Measurements from ENCODE around the gene HIP1.

HIP1 gene

DNA sequence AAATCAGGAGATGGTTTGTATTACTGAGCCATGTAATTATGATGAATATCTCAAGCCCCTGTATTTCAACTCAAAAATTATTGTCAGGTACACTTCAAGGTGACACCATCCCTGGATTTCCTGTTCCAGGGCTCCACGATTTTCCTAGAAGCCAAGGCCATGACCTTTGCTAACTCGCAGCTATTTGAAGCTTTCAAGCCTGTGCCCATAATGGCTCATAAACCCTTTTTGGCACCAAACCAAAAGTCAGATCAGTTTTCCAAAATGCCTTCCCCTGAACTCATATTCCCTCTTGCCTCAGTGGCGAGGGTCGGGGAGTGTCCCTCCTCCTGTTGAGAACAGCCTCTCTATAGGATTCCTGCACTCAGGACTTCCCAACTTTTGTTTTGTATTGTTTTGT lies 70.8 kb downstream of the HIP1 start:
- no peak for DNase-seq

DNA sequence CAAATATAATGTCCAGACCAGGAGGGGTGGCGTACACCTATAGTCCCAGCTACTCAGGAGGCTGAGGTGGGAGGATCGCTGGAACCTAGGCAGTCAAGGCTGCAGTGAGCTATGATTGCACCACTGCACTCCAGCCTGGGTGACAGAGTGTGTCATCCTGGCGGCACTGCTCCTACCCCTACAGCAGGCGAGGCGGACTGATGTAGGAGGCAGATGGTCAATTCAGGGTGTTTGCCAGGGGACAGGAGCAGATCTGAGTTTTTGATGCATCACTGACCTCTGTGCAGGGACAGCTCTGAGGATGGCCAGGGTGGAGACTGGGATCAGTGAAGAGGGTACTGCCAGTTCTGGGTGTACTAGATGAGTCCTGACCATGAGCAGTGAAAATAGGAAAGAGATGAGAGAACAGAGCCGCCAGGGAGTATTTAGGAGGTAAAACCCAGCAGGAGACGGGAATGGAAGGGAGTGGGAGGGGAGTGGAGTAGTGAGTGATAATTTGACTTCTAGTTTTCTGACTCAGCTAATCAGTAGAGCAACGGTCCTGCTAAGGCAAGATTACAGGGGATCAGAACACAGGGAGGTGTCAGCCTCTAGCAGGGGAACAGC lies 75.3 kb downstream of the HIP1 start:
- DNase-seq = peak in 1 of 2 experiments; percentile 9

DNA sequence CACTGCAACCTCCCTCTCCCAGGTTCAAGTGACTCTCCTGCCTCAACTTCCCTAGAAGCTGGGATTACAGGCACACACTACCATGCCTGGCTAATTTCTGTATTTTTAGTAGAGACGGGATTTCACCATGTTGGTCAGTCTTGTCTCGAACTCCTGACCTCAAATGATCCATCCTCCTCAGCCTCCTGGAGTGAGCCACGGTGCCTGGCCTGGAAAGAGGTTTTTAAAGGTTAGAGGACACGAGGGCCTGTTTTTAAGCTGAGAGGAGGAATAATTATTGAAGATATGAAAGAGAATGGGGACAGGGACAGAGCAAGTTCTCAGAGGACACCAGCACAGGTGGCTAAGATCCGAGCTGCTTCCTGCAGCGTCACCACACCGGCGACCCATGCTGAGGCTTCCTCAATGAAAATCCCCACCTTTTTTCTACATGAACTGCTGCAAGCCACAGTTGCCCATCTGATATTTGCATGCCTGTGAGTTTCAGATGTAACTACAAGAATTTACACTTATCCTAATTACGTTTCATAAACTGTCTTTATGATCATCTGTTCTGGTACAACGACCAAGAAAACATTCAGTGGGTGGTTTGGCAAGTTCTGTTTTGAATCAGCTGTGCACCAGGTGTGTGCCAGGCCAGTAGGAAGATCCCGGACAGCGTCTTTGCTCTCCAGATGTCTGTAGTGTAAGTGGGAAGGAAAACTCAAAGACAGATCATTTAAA lies 76.0 kb downstream of the HIP1 start:
- DNase-seq = no peak

DNA sequence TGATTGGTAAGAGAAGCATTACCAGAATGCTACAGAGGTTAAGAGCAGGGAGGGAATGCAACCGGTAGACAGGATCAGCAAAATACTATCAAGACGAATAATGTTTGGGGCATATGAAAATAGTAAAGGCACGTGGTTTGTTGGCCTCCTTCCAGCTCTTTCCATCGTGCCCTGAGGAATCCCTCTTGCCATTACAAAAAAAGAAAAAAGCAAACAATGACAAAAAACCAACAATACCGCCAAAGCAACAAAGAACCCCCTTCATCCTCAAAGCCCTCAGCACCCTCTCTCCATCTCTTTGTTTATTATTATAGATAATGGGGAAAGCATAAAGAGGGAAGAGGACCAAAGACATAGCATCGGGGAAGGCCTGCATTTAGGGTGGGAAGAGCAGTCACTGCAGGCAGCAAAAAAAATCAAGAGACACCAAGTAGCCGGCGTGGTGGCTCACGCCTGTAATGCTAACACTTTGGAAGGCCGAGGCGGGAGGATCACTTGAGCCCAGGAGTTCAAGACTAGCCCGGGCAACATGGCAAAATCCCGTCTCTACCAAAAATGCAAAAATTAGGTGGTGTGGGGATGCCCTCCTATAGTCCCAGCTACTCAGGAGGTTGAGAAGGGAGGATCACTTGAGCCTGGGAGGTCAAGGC lies 78.0 kb downstream of the HIP1 start:
- DNase-seq = no peak

DNA sequence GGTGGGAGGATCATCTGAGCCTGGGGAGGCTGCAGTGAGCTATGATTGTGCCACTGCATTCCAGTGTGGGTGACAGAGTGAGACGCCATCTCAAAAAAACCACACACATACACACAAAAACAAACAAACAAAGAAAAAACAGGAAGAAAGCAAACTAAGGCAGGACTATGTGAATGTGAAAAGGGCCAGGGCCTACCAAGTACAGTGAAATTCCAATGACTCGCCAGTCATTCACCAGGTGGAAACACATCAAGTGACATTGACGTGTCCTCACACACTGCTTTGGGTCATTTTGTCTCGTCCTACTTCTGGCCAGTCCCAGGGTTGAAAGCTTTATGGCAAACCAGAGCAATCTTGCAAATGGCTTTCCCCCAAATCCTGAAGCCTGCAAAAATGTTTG lies 79.9 kb downstream of the HIP1 start:
- DNase-seq = no peak

DNA sequence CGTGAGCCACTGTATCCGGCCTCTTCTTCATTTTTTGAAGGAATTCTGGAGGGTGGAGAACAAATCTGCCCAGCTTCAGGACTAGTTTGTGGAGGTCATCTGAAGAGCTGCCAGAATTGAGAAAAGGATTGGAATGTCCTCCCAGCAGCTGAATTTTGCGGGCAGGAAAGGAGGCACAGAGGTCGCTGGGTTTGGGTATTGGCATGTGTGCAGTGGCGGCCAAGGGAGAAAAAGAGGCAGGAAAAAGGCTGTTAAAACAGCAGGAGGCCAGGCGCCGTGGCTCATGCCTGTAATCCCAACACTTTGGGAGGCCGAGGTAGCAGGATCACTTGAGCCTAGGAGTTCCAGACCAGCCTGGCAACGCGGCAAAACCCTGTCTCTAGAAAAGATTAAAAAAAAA lies 80.4 kb downstream of the HIP1 start:
- DNase-seq = no peak

DNA sequence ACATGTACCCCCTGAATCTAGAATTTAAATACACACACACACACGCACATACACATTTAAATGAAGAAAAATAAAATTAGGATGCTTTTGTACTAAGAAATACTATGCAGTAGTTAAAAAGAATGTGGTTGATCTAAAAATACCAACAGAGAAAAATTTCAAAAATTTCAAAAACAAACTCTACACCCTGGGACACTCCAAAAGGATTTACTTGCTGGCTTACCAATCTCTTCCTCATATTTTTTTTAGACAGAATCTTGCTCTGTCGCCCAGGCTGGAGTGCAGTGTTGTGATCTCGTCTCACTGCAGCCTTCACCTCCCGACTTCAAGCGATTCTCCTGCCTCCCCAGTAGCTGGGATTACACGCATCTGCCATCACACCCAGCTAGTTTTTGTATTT lies 80.9 kb downstream of the HIP1 start:
- DNase-seq = no peak

DNA sequence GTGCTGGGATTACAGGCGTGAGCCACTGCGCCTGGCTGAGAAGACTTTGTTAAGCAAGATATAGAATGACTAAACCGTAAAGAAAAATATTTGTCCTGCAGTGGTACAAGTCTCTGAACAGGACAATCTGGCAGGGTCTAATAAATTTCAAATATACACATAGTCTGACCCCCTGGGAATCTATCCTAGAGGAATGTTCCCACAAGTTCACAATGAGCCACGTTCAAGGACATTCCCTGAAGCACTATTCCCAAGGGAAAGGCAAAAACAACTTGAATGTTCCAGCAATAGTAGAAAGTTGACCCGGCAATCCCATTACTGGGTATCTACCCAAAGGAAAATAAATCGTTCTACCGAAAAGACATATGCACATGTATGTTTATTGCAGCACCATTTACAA lies 82.0 kb downstream of the HIP1 start:
- no peak for DNase-seq

DNA sequence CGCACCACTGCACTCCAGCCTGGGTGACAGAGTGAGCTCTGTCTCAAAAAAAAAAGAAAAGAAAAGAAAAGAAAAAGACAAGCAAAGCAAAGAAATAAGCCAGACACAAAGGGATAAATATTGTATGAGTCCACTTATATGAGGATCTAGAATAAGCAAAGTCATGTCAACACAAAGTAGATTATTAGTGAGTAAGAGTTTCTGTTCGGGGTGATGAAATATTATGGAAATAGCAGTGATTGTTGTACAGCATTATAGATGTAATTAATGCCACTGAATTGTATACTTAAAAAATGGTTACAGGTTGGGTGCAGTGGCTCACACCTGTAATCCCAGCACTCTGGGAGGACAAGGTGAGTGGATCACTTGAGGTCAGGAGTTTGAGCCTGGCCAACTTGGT lies 83.2 kb downstream of the HIP1 start:
- DNase-seq = no peak

DNA sequence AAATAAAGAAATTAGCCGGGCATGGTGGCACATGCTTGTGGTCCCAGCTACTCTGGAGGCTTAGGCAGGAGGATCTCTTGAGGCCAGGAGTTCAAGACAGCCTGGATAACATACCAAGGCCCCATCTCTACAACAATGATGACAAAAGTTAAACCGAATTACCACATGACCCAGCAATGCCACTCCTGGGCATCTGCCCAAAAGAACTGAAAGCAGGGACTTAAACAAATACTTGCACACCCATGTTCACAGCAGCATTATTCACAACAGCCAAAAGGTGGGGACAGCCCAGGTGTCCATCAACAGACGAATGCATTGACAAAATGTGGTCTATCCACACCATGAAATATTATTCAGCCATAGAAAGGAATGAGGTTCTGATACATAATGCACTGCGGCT lies 83.9 kb downstream of the HIP1 start:
- no peak for DNase-seq

DNA sequence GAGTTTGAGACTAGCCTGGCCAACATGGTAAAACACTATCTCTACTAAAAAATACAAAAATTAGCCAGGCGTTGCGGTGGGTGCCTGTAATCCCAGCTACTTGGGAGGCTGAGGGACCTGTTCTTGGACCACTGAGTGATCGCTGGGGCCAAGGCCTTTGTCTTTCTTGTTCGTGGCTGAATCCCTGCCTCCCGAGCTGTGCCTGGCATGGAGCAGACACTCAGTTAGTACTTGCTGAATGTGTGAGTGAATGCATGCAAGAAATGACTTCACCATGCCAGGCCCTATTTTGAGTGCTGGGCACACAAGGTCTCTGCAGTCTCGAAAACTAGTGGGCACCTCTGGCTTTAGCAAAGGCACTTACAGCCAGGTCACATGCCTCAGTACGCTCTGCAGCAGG lies 85.1 kb downstream of the HIP1 start:
- DNase-seq = no peak

DNA sequence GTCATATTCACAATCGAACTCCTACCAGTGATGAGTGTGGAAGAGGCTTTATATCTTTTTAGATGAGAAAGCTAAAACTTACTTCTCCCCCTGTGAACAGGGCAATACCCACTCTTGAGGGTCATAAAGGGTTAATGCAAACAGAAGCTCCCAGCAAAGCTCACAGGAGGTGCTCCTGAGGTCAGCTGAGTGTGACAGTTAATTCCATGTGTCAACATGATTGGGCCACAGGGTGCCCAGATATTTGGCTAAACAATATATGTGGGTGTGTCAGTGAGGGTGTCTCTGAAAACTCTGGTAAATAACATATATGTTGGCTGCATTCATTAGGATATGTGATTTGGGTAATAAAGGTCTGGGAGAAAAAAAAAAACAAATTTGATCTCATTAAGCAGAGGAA lies 86.0 kb downstream of the HIP1 start:
- DNase-seq = no peak

DNA sequence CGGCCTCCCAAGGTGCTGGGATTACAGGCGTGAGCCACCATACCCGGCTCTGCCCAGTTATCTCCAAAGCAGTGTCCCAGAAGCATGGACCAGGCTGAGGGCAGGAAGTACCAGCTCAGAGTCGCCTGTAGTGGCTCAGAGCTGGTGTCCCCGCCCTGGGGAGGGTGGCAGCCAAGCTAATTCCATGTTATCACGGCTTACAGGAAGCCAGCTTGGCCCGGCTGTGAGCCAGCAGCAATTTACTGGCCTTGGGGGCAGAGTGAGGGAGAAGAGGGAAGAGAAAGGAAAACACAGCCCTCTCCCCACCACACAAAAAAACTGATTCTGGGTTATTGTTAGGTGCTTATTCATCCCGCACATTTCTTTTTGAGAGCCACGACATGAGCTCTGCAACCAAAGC lies 88.1 kb downstream of the HIP1 start:
- DNase-seq = no peak

DNA sequence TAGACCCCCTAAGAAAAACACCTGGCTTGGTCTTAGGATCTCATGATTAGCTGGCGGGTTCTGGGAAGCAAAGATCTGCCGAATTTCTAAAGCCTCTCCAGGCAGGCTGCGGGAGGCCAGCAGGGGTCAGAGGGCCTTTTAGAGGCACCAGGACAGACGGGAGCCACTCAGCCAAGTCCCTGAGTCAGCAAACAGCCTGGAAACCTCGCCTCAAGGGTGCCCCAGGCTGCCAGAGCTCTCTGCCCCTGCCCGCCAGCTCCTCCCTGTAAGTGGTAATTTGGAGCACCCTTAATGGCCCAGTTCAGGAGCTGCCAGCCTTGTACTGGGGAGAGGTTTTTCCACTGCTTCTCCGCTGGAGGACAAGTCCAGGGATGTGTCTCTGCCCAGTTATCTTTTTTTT lies 88.7 kb downstream of the HIP1 start:
- no peak for DNase-seq

DNA sequence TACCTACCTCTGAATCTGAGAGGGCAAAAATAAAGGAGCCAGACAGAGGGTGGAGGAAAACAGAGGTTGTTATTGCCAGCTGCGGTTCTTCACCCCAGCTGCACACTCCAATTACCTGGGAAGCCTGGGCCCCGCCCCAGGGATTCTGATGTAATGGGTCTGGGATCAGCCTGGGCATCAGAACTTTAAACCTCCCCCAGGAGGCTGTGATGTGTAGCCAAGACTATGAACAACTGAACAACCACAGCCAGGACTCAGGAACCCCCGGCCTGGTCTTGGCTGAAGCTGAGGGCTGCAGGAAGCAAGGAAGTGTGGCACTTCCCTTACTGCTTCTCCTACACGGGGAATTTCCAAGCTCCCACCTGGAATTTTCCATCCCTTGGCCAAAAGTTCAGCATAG lies 89.3 kb downstream of the HIP1 start:
- DNase-seq = no peak

DNA sequence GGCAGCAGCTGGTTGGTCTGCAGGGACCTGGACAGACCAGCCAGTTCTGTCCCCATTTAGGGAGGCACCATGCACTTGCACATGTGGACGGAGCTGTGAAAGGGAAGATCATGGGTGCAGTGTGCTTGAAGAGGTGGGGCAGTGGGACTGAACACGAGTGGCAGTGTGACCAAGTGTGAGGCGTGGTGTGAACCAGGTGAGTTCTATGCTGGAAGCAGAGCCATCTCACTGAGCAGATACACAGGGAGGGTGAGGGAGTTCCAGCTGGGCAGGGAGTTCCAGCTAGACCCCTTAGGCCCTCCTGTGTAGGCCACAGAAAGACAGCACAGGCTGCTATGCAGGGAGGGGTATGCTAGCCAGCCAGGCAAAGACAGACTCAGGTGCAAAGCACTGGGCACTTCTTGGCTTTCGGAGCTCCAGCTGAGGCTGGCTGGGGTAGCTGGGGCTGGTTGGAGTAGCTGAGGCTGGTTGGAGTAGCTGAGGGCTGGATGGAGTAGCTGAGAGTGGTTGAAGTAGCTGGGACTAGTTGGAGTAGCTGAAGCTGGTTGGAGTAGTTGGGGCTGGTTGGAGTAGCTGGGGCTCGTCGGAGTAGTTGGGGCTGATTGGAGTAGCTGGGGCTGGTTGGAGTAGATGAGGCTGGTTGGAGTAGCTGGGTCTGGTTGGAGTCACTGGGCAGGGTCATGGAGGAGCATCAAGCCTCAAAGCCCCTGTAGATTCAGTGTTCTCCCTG lies 90.9 kb downstream of the HIP1 start:
- no peak for DNase-seq

DNA sequence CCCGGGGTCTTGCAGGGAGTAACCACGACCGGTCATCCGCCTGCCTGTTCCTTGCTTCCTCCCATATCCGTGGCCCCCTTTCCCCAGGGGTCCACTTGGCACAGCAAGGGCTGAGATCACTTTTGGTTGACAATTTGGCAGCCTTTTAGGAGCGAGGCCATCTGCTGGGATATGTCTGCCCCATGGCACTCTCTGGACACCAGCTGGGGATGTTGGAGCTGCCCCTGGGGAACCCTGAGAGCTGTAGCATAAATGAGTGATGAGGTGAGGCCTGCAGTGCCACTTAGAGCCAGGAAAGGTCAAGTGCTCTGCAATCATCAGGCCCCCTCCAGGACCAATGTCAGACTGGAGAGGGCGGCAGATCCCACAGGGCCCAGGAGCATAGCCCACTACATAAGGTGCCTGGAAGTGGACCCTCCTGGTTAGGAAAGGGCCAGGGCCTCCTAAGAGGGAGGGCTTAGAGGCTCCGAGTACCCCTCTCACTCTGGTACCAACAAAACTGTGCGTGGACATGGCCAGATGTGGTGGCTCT lies 92.1 kb downstream of the HIP1 start:
- DNase-seq = no peak

DNA sequence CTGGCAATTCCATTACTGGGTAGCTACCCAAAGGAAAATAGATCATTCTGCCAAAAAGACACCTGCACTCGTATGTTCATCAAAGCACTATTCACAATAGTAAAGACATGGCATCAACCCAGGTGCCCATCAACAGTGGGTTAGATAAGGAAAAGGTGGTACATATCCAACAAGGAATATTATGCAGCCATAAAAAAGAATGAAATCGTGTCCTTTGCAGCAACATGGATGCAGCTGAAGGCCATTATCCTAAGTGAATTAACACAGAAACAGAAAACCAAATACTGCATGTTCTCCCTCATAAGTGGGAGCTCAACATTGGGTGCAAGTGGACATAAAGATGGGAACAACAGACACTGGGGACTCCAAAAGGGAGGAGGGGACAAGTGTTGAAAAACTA lies 93.2 kb downstream of the HIP1 start:
- DNase-seq = no peak

DNA sequence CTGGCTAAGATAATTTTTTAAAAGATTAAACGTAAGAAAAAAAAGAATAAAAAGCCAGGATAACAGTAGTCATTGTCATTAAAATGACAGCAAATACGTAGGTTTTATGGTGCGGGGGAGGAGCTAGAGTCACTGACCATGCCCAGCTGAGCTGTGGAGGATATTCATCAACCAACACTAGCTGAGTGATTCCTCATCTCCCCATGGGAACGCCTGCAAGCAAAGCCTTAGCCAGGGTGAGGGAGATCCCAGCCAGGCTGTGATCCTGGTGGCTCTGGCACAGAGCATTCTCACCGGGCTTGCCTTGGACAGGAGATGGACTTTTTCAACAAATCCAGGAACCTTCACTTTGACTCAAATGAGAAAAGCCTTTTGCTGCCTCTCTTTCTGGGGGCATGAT lies 94.2 kb downstream of the HIP1 start:
- no peak for DNase-seq

DNA sequence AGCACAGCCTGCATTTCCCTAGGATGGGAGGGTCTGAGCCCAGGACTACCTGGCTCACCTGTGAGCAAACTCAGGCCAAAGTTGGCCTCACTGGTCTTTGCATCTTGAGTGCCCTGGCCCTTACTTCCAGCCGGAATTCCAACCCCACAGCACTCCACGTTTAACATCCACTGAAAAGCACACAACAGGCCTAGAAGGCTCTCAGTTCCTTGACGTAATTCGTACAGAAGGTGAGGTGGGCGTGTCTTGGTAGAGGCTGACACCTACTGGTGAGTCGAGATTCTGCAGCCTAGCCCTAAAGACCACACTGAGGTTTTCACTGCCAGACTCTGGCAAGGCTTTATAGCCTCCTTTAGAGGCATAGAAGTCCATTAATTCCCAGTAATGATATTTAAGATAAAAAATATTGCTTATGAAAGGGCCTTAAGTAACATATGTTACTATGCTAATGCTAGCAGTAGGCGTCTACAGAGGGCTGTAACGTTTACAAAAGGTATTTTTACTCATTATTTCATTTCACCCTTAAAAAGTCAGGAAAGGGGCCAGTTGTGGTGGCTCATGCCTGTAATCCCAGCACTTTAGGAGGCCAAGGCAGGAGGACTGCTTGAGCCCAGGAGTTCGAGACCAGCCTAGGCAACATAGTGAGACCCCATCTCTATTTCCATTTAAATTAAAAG lies 95.8 kb downstream of the HIP1 start:
- DNase-seq = no peak

DNA sequence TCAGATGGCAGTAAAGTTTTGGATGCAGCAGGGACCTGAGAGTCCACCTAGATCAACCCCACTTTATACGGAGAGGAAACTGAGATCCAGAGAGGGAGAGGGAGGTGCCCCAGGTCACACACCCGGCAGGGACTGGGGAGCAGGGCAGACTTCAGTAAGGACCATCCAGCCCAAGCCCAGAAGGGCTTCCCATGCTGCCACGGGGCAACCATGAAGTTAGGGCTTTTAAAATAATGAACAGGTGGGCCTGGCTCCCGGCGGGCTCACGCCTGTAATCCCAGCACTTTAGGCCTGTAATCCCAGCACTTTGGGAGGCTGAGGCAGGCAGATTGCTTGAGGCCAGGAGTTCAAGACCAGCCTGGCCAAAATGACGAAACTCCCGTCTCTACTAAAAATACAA lies 98.5 kb downstream of the HIP1 start:
- DNase-seq = no peak

DNA sequence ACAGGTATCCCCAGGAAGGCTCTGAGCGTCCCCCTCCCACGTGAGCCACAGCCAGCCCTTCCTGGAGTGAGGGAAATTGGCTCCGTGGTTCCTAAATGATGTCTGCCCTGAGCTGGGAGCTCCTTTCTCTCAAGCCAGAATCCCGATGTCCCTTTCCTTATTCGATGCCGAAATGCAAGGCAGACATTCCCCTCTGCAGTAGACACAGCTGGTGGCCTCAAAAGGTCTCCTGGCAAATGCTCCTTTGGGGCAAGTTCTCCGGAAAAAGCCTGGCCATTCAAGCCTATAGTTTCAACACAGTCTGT lies 98.9 kb downstream of the HIP1 start:
- peak in 1 of 2 experiments; percentile 1 for DNase-seq
